H1 (cell line): Measurements from ENCODE around the gene C19orf25. TPM values are rescaled to one million over a fixed set of nuclear protein-coding genes. Genes with fewer than 3 reads are reported as not detected.

Experiments
- CTCF ChIA-PET: fragments of 300-600 bp; sonication (Branson Sonifier 250); formaldehyde crosslinking; loops from one replicate; lab custom pipeline; 2021; ENCODE audit not compliant: partially characterized antibody; lab: Charles Lee
- POLR2A ChIA-PET: fragments of 300-600 bp; sonication (Branson Sonifier 250); formaldehyde crosslinking; loops from one replicate; lab custom pipeline; 2021; ENCODE audit warnings: inconsistent platforms; ENCODE audit not compliant: partially characterized antibody; lab: Charles Lee
- DNase-seq, 2 experiments: peaks; one replicate each; pipeline versions ENCODE4 v3.0.0 to v3.0.0-alpha.2; 2010 to 2022; ENCODE audit warnings: low spot score in 2 of 2, low read depth in 1 of 2, mixed read lengths in 1 of 2
- FAIRE-seq: peaks from 2 replicates; lab custom pipeline; 2011; peaks lifted over from hg19 to GRCh38; lab: Jason Lieb, UNC
- H2AFZ ChIP-seq: 2 replicates; pipeline ENCODE4 v1.8.1; 2012; ENCODE audit warnings: low read length, inconsistent platforms
- H2AK5ac ChIP-seq: 2 replicates; pipeline ENCODE4 v1.6.1; 2013; ENCODE audit warnings: low read depth, low read length
- H2BK120ac ChIP-seq: replicated peaks from 2 replicates; pipeline ENCODE3; 2013; ENCODE audit warnings: low read depth, low read length, inconsistent platforms
- H2BK12ac ChIP-seq: 2 replicates; pipeline ENCODE4 v1.6.1; 2013; ENCODE audit warnings: low read depth, low read length
- H2BK15ac ChIP-seq: 2 replicates; pipeline ENCODE4 v1.6.1; 2013; ENCODE audit warnings: low read length
- H2BK20ac ChIP-seq: 2 replicates; pipeline ENCODE4 v1.6.1; 2013; ENCODE audit warnings: low read length
- H2BK5ac ChIP-seq: 2 replicates; pipeline ENCODE4 v1.6.1; 2013; ENCODE audit warnings: low read depth, low read length
- H3K14ac ChIP-seq: 2 replicates; pipeline ENCODE4 v1.6.1; 2013; ENCODE audit warnings: inconsistent platforms; ENCODE audit not compliant: insufficient read length
- H3K18ac ChIP-seq: 2 replicates; pipeline ENCODE4 v1.6.1; 2013; ENCODE audit warnings: low read length; ENCODE audit errors: extremely low read depth
- H3K23ac ChIP-seq: 2 replicates; pipeline ENCODE4 v1.6.1; 2013; ENCODE audit warnings: inconsistent platforms; ENCODE audit not compliant: insufficient read length
- H3K23me2 ChIP-seq: 2 replicates; pipeline ENCODE4 v1.6.1; 2013; ENCODE audit warnings: low read depth, low read length
- H3K27ac ChIP-seq: 2 replicates; pipeline ENCODE4 v1.6.1; 2011; ENCODE audit warnings: low read depth, low read length, inconsistent platforms
- H3K27me3 ChIP-seq, 4 experiments: replicated peaks in 1 of 4; 1 replicate in 1 of 4; 2 replicates in 3 of 4; pipeline versions ENCODE4 v1.6.1 to v1.8.1; 2011 to 2013; ENCODE audit warnings: low read length in 3 of 4, mild to moderate bottlenecking in 3 of 4, inconsistent platforms in 2 of 4, mixed read lengths in 2 of 4, moderate library complexity in 1 of 4; ENCODE audit not compliant: control insufficient read depth in 3 of 4, insufficient read depth in 3 of 4; ENCODE audit errors: extremely low read depth in 1 of 4
- H3K36me3 ChIP-seq, 4 experiments: 2 replicates each; pipeline versions ENCODE4 v1.6.1 to v1.8.1; 2011 to 2013; ENCODE audit warnings: mild to moderate bottlenecking in 4 of 4, low read length in 3 of 4, moderate library complexity in 2 of 4, control low read depth in 1 of 4, inconsistent platforms in 1 of 4; ENCODE audit not compliant: insufficient read depth in 4 of 4, control insufficient read depth in 2 of 4
- H3K4ac ChIP-seq: replicated peaks from 2 replicates; pipeline ENCODE3; 2013; ENCODE audit warnings: low read length, low read depth, mixed read lengths, inconsistent platforms; ENCODE audit not compliant: insufficient read length
- H3K4me1 ChIP-seq, 4 experiments: replicated peaks in 1 of 4; 1 replicate in 1 of 4; 2 replicates in 3 of 4; pipeline versions ENCODE4 v1.6.1 to v1.8.1; 2011 to 2013; ENCODE audit warnings: low read length in 3 of 4, inconsistent platforms in 2 of 4, mixed read lengths in 1 of 4; ENCODE audit not compliant: insufficient read depth in 4 of 4, control insufficient read depth in 3 of 4
- H3K4me2 ChIP-seq, 2 experiments: 2 replicates each; pipeline versions ENCODE4 v1.6.1 to v1.8.1; 2011 to 2013; ENCODE audit warnings: low read depth in 2 of 2, low read length in 2 of 2, control low read depth in 1 of 2, inconsistent platforms in 1 of 2, mild to moderate bottlenecking in 1 of 2; ENCODE audit not compliant: insufficient read depth in 1 of 2
- H3K4me3 ChIP-seq, 4 experiments: fragments of 200-600, 300-600 bp in 1 of 4; sonication (generic), shearing (Covaris generic), sonication (Bioruptor Twin) in 1 of 4; 2 replicates each; pipeline versions ENCODE4 v1.5.1 to v1.8.1; 2011 to 2016; ENCODE audit warnings: low read length in 4 of 4, low read depth in 3 of 4, control low read depth in 2 of 4, inconsistent platforms in 2 of 4, mild to moderate bottlenecking in 2 of 4, mixed read lengths in 1 of 4, moderate library complexity in 1 of 4; ENCODE audit not compliant: insufficient read depth in 2 of 4; ENCODE audit errors: extremely low read depth in 1 of 4
- H3K56ac ChIP-seq: replicated peaks from 2 replicates; pipeline ENCODE3; 2013; ENCODE audit warnings: low read depth, mild to moderate bottlenecking, mixed read lengths, low read length, inconsistent platforms; ENCODE audit not compliant: insufficient read length
- H3K79me1 ChIP-seq: 2 replicates; pipeline ENCODE4 v1.6.1; 2013; ENCODE audit warnings: low read depth, low read length, control low read depth
- H3K79me2 ChIP-seq, 2 experiments: 2 replicates each; pipeline versions ENCODE4 v1.6.1 to v1.8.1; 2012 to 2013; ENCODE audit warnings: low read length in 2 of 2, mild to moderate bottlenecking in 2 of 2, inconsistent platforms in 1 of 2; ENCODE audit not compliant: insufficient read depth in 2 of 2, control insufficient read depth in 1 of 2
- H3K9ac ChIP-seq, 4 experiments: replicated peaks in 1 of 4; 1 replicate in 1 of 4; 2 replicates in 3 of 4; pipeline versions ENCODE4 v1.6.1 to v1.8.1; 2011 to 2013; ENCODE audit warnings: low read depth in 3 of 4, low read length in 3 of 4, control low read depth in 2 of 4, mild to moderate bottlenecking in 2 of 4, moderate library complexity in 2 of 4, inconsistent platforms in 1 of 4; ENCODE audit errors: extremely low read depth in 1 of 4
- H3K9me3 ChIP-seq, 2 experiments: 2 replicates each; pipeline versions ENCODE4 v1.6.1 to v1.8.1; 2012 to 2013; ENCODE audit warnings: mild to moderate bottlenecking in 2 of 2, moderate library complexity in 2 of 2, control low read depth in 1 of 2, inconsistent platforms in 1 of 2, low read depth in 1 of 2, low read length in 1 of 2, mixed read lengths in 1 of 2; ENCODE audit not compliant: insufficient read depth in 2 of 2
- H4K20me1 ChIP-seq, 2 experiments: replicated peaks in 1 of 2; 2 replicates each; pipeline versions ENCODE3 to v1.8.1; 2011 to 2013; ENCODE audit warnings: inconsistent platforms in 2 of 2, low read length in 2 of 2, mild to moderate bottlenecking in 1 of 2; ENCODE audit not compliant: insufficient read depth in 2 of 2, control insufficient read depth in 1 of 2
- H4K5ac ChIP-seq: 2 replicates; pipeline ENCODE4 v1.6.1; 2013; ENCODE audit warnings: low read length, low read depth, mixed read lengths, inconsistent platforms; ENCODE audit not compliant: insufficient read length
- H4K8ac ChIP-seq: 2 replicates; pipeline ENCODE4 v1.8.0; 2013; ENCODE audit warnings: mild to moderate bottlenecking, moderate library complexity, low read length, inconsistent platforms; ENCODE audit not compliant: insufficient read depth; ENCODE audit errors: extremely low read depth
- H4K91ac ChIP-seq: replicated peaks from 2 replicates; pipeline ENCODE3; 2013; ENCODE audit warnings: low read length, mixed read lengths, inconsistent platforms; ENCODE audit not compliant: insufficient read length
- ASH2L ChIP-seq: fragments of 200-600, 300-600 bp; sonication (generic); IDR thresholded peaks from one replicate; pipeline ENCODE4 v1.7.1; 2017; ENCODE audit warnings: low read length
- BACH1 ChIP-seq: IDR thresholded peaks from 2 replicates; pipeline ENCODE4 v1.6.1; 2012; ENCODE audit warnings: low read length, improper control_type of control experiment
- CBX8 ChIP-seq: fragments of 300-800, 300-1000 bp; sonication (generic); IDR thresholded peaks from 2 replicates; pipeline ENCODE4 v1.7.1; 2016; ENCODE audit warnings: low read depth, low read length, borderline replicate concordance
- CHD2 ChIP-seq: IDR thresholded peaks from 2 replicates; pipeline ENCODE4 v1.6.1; 2012; ENCODE audit warnings: low read length, improper control_type of control experiment
- EGR1 ChIP-seq: IDR thresholded peaks from 2 replicates; pipeline ENCODE4 v1.6.1; 2011; ENCODE audit warnings: low read depth, low read length, borderline replicate concordance
- GTF2F1 ChIP-seq: IDR thresholded peaks from 2 replicates; pipeline ENCODE4 v1.6.1; 2012; ENCODE audit warnings: low read depth, low read length, improper control_type of control experiment, borderline replicate concordance
- HDAC2 ChIP-seq, 2 experiments: fragments of 300-600 bp in 1 of 2; sonication (generic) in 1 of 2; IDR thresholded peaks; 2 replicates each; pipeline ENCODE4 v1.6.1; 2011 to 2012; ENCODE audit warnings: low read depth in 2 of 2, low read length in 2 of 2, mild to moderate bottlenecking in 2 of 2, moderate library complexity in 2 of 2, borderline replicate concordance in 1 of 2, inconsistent platforms in 1 of 2
- HDAC6 ChIP-seq: IDR thresholded peaks from one replicate; pipeline ENCODE4 v1.7.1; 2012; ENCODE audit warnings: low read depth, mild to moderate bottlenecking, inconsistent platforms, low read length, moderate library complexity
- POLR2A ChIP-seq, 2 experiments: IDR thresholded peaks; 1 replicate in 1 of 2; 2 replicates in 1 of 2; pipeline ENCODE4 v1.6.1; 2011; ENCODE audit warnings: low read depth in 2 of 2, low read length in 2 of 2, mild to moderate bottlenecking in 2 of 2; ENCODE audit errors: control extremely low read depth in 1 of 2
- POU5F1 ChIP-seq: IDR thresholded peaks from 2 replicates; pipeline ENCODE4 v1.6.1; 2011; ENCODE audit warnings: low read depth, mild to moderate bottlenecking, low read length, moderate library complexity
- RAD21 ChIP-seq, 2 experiments: IDR thresholded peaks in 1 of 2; conservative IDR thresholded peaks in 1 of 2; 2 replicates each; pipeline ENCODE4 v1.6.1; 2011; ENCODE audit warnings: low read depth in 2 of 2, low read length in 2 of 2, improper control_type of control experiment in 1 of 2, inconsistent platforms in 1 of 2, mild to moderate bottlenecking in 1 of 2, moderate library complexity in 1 of 2
- RXRA ChIP-seq: IDR thresholded peaks from 2 replicates; pipeline ENCODE4 v1.6.1; 2011; ENCODE audit warnings: low read depth, mild to moderate bottlenecking, low read length, moderate library complexity; ENCODE audit not compliant: insufficient read depth
- WGBS, 2 experiments: shearing (Covaris generic) in 1 of 2; methylation state at CpG; one replicate each; pipeline versions ENCODE4 v1.1.6 to v1.1.7; 2013 to 2015; ENCODE audit warnings: low lambda C conversion rate in 2 of 2, mixed read lengths in 2 of 2, inconsistent platforms in 1 of 2, low coverage in 1 of 2, missing lambda C conversion rate in 1 of 2; ENCODE audit not compliant: insufficient replicate concordance in 2 of 2, insufficient coverage in 1 of 2, insufficient read length in 1 of 2; ENCODE audit errors: extremely low coverage in 1 of 2, missing lambda C conversion rate in 1 of 2; 5-methylcytosine and 5-hydroxymethylcytosine counted together
- polyA plus RNA-seq, 7 experiments: library from polyadenylated mRNA; depleted of rRNA in 3 of 7; stranded (reverse) in 5 of 7; unstranded in 2 of 7; fragments of >200 nt in 5 of 7; fragments of 200-250 nt in 2 of 7; gene quantifications; 1 replicate in 5 of 7; 2 replicates in 1 of 7; 4 replicates in 1 of 7; pipeline versions ENCODE4 v1.2.1 to v1.2.3, GENCODE V29; 2011 to 2013; ENCODE audit warnings: missing spikeins in 2 of 7, mixed read lengths in 2 of 7
- total RNA-seq: library from RNA; stranded (reverse); fragmentation: NEBNext Ultra II Directional; extraction: Animal tissue kit (Norgen Biotek cat#: 25700); gene quantifications from 2 replicates; pipeline ENCODE4 v1.2.1, GENCODE V29; 2021

The C19orf25 gene
- total and polyA plus RNA-seq, 2 of the 8 experiments (the other 6 are each of a cell fraction or from before 2014, with no cell fraction given), result 41.3 to 67.4 TPM

- Histone ChIP-seq H2BK12ac (no peak overlapping the region), H3K9ac (no peak overlapping the region), H4K8ac (no peak overlapping the region; the same call in 1 of the 2 replicates), H2BK15ac (no peak overlapping the region), H3K36me3 (peaks cover 30 to 74% (median 66%) of the 10 kb centered on the region in 4 experiments), H3K23ac (no peak overlapping the region), H3K79me2 (peaks cover 0 to 17% of the 10 kb centered on the region in 2 experiments; a peak in 1 of 4 replicates), H4K91ac (no peak overlapping the region), H3K27me3 (no peaks in the 10 kb centered on the region), H3K4me3 (no peak overlapping the region), H2AK5ac (no peak overlapping the region), H3K9me3 (no peaks in the 10 kb centered on the region), H2AFZ (no peak overlapping the region), H2BK120ac (no peak overlapping the region), H2BK5ac (no peak overlapping the region), H3K79me1 (peaks cover 5% of the 10 kb centered on the region; the same call in 1 of the 2 replicates), H3K4me1 (no peaks in the 10 kb centered on the region), H3K14ac (no peak overlapping the region), H3K4me2 (no peak overlapping the region), H3K23me2 (no peaks in the 10 kb centered on the region), H2BK20ac (no peak overlapping the region), H3K4ac (no peak overlapping the region), H3K18ac (no peak overlapping the region), H3K27ac (no peak overlapping the region), H4K5ac (no peak overlapping the region), H4K20me1 (peaks cover 19 to 32% of the 10 kb centered on the region in 2 experiments), H3K56ac (no peak overlapping the region)
- DNase-seq, result no peak
- no peak for FAIRE-seq
- ChIA-PET POLR2A (interaction anchor here (0.8 to 1.8 kb wide), 4 partner anchors 12 to 98 kb away, joined by 3 to 5 read pairs (median 4); no protein-coding TSS in a partner anchor), CTCF (interaction anchor here (1.5 kb wide), 1 partner anchor 9 kb away, joined by 4 read pairs; no protein-coding TSS in a partner anchor)
- WGBS, 2 experiments, result 90% methylated on average over 11 of the region's 14 CpGs; no CpG with 5 or more reads in 1 of the 2 experiments
- TF ChIP-seq HDAC6, result no peak
- no peak for TF ChIP-seq RAD21 (IDR thresholded peaks at IDR 0.05 in 1 of 2, conservative IDR thresholded peaks at IDR 0.05 in 1 of 2; ENCODE audit: low read depth in 2 of 2, low read length in 2 of 2)
- TF ChIP-seq ASH2L, result no peak
- no peak for TF ChIP-seq HDAC2 (IDR thresholded peaks at IDR 0.05; ENCODE audit: borderline replicate concordance in 1 of 2, low read depth in 2 of 2, low read length in 2 of 2)
- TF ChIP-seq GTF2F1, result no peak
- no peak for TF ChIP-seq RXRA
- TF ChIP-seq POU5F1, result no peak
- no peak for TF ChIP-seq CBX8
- TF ChIP-seq CHD2, result no peak
- TF ChIP-seq EGR1, result no peak
- TF ChIP-seq POLR2A (IDR thresholded peaks at IDR 0.05; ENCODE audit: control extremely low read depth in 1 of 2, low read depth in 2 of 2, low read length in 2 of 2), result no peak
- TF ChIP-seq BACH1, result no peak
Measured at GRCh38 chr19:1430246-1430645, 48.8 kb downstream of the C19orf25 start.
